ENCODE data around the gene CRACR2A.

The CRACR2A gene

GRCh38 chr12:3727877-3728632 lies 24.9 kb downstream of the CRACR2A start:
- H3K4me3 ChIP-seq (ENCODE audit: low read depth, low read length) = no peak overlapping the region
- in situ Hi-C loops (cut with HindIII; ENCODE audit: low sequenced_read_pairs) = no loop called here
- TF ChIP-seq CTCF (IDR thresholded peaks at IDR 0.05; ENCODE audit: low read depth, low read length) = no peak
- DNase-seq (ENCODE audit: low read depth, low spot score) = peak; percentile 26

- no peak for DNase-seq (ENCODE audit: low read depth, low spot score)
- in situ Hi-C loops (cut with HindIII; ENCODE audit: low sequenced_read_pairs) = no loop called here
- no peak for TF ChIP-seq CTCF (IDR thresholded peaks at IDR 0.05; ENCODE audit: low read depth, low read length)
Measured at GRCh38 chr12:3727354-3727753, 25.6 kb downstream of the CRACR2A start.

GRCh38 chr12:3726456-3726855 lies 26.5 kb downstream of the CRACR2A start:
- no peak overlapping the region for H3K4me3 ChIP-seq (ENCODE audit: low read depth, low read length)
- in situ Hi-C loops (cut with HindIII; ENCODE audit: low sequenced_read_pairs) = no loop called here

More at GRCh38 chr12:3727354-3727753, 25.6 kb downstream of the CRACR2A start:
- no peak overlapping the region for H3K4me3 ChIP-seq (ENCODE audit: low read depth, low read length)

GRCh38 chr12:3725388-3726115 lies 27.4 kb downstream of the CRACR2A start:
- H3K4me3 ChIP-seq (ENCODE audit: low read depth, low read length) = no peak overlapping the region
- no peak for TF ChIP-seq CTCF (IDR thresholded peaks at IDR 0.05; ENCODE audit: low read depth, low read length)
- in situ Hi-C loops (cut with HindIII; ENCODE audit: low sequenced_read_pairs) = no loop called here
- no peak for DNase-seq (ENCODE audit: low read depth, low spot score)

More at GRCh38 chr12:3726456-3726855, 26.5 kb downstream of the CRACR2A start:
- TF ChIP-seq CTCF (IDR thresholded peaks at IDR 0.05; ENCODE audit: low read depth, low read length) = no peak
- DNase-seq (ENCODE audit: low read depth, low spot score) = no peak

- no peak overlapping the region for H3K4me3 ChIP-seq (ENCODE audit: low read depth, low read length)
- no peak for TF ChIP-seq CTCF (IDR thresholded peaks at IDR 0.05; ENCODE audit: low read depth, low read length)
- DNase-seq (ENCODE audit: low read depth, low spot score) = no peak
- in situ Hi-C loops (cut with HindIII; ENCODE audit: low sequenced_read_pairs) = no loop called here
Measured at GRCh38 chr12:3723916-3724805, 28.7 kb downstream of the CRACR2A start.

- H3K4me3 ChIP-seq (ENCODE audit: low read depth, low read length) = no peak overlapping the region
- DNase-seq (ENCODE audit: low read depth, low spot score) = no peak
- in situ Hi-C loops (cut with HindIII; ENCODE audit: low sequenced_read_pairs) = no loop called here
- no peak for TF ChIP-seq CTCF (IDR thresholded peaks at IDR 0.05; ENCODE audit: low read depth, low read length)
Measured at GRCh38 chr12:3722368-3722767, 30.5 kb downstream of the CRACR2A start.

Measured in astrocyte of the spinal cord (primary cell).